ENCODE data around the gene RFLNA.

The RFLNA gene

DNA sequence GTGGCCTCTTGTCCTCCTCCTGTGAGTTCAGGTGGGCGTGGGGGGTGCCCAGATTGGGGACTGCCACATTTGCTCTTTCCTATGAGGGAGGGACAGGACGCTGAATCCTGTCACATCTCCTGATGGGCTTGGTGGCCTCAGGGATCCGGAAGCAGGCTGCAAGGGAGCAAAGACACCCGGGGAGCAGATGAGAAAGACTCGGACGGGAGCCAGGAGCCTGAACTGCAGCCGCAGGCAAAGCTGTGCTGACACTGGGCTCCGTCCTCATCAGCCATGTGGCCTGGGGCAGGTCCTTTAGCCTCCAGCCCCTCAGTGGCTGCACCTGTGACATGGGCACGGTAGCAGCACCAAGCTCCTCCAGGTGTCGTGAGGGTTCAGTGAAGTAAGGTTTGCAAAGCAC is 40.8 kb upstream of the RFLNA start:
- TF ChIP-seq EP300 (IDR thresholded peaks at IDR 0.05; ENCODE audit: borderline replicate concordance) (no peak), RAD21 (IDR thresholded peaks at IDR 0.05; ENCODE audit: low read depth) (no peak), FOXM1 (IDR thresholded peaks at IDR 0.05; ENCODE audit: borderline replicate concordance, low read depth) (no peak), TEAD4 (IDR thresholded peaks at IDR 0.05) (no peak), CREB1 (IDR thresholded peaks at IDR 0.05; ENCODE audit: low read depth) (no peak), EGR1 (IDR thresholded peaks at IDR 0.05) (no peak), NFIC (IDR thresholded peaks at IDR 0.05) (no peak), ZBTB7A (IDR thresholded peaks at IDR 0.05; ENCODE audit: low read depth) (no peak), CEBPB (IDR thresholded peaks at IDR 0.05) (no peak), TCF12 (IDR thresholded peaks at IDR 0.05; ENCODE audit: low read depth) (no peak), YY1 (IDR thresholded peaks at IDR 0.05; ENCODE audit: low read depth) (no peak)
- TF ChIP-seq, protein P1, sequence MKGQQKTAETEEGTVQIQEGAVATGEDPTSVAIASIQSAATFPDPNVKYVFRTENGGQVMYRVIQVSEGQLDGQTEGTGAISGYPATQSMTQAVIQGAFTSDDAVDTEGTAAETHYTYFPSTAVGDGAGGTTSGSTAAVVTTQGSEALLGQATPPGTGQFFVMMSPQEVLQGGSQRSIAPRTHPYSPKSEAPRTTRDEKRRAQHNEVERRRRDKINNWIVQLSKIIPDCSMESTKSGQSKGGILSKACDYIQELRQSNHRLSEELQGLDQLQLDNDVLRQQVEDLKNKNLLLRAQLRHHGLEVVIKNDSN (IDR thresholded peaks at IDR 0.05) = no peak
- TF ChIP-seq, protein P2, sequence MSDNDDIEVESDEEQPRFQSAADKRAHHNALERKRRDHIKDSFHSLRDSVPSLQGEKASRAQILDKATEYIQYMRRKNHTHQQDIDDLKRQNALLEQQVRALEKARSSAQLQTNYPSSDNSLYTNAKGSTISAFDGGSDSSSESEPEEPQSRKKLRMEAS (IDR thresholded peaks at IDR 0.05) = no peak
- TF ChIP-seq, protein P3, sequence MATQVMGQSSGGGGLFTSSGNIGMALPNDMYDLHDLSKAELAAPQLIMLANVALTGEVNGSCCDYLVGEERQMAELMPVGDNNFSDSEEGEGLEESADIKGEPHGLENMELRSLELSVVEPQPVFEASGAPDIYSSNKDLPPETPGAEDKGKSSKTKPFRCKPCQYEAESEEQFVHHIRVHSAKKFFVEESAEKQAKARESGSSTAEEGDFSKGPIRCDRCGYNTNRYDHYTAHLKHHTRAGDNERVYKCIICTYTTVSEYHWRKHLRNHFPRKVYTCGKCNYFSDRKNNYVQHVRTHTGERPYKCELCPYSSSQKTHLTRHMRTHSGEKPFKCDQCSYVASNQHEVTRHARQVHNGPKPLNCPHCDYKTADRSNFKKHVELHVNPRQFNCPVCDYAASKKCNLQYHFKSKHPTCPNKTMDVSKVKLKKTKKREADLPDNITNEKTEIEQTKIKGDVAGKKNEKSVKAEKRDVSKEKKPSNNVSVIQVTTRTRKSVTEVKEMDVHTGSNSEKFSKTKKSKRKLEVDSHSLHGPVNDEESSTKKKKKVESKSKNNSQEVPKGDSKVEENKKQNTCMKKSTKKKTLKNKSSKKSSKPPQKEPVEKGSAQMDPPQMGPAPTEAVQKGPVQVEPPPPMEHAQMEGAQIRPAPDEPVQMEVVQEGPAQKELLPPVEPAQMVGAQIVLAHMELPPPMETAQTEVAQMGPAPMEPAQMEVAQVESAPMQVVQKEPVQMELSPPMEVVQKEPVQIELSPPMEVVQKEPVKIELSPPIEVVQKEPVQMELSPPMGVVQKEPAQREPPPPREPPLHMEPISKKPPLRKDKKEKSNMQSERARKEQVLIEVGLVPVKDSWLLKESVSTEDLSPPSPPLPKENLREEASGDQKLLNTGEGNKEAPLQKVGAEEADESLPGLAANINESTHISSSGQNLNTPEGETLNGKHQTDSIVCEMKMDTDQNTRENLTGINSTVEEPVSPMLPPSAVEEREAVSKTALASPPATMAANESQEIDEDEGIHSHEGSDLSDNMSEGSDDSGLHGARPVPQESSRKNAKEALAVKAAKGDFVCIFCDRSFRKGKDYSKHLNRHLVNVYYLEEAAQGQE (IDR thresholded peaks at IDR 0.05; ENCODE audit: low read depth) = no peak

GRCh38 chr12:124259154-124260066 is 35.5 kb upstream of the RFLNA start:
- TF ChIP-seq, protein P1 (IDR thresholded peaks at IDR 0.05) = no peak
- TF ChIP-seq TAF1 (IDR thresholded peaks at IDR 0.05; ENCODE audit: low read depth) = no peak
- no peak for TF ChIP-seq NFIC (IDR thresholded peaks at IDR 0.05)
- TF ChIP-seq TCF12 (IDR thresholded peaks at IDR 0.05; ENCODE audit: low read depth) = no peak
- no peak for TF ChIP-seq YY1 (IDR thresholded peaks at IDR 0.05; ENCODE audit: low read depth)
- no peak for TF ChIP-seq EGR1 (IDR thresholded peaks at IDR 0.05)
- TF ChIP-seq, protein P3 (IDR thresholded peaks at IDR 0.05; ENCODE audit: low read depth) = no peak
- TF ChIP-seq CEBPB (IDR thresholded peaks at IDR 0.05) = no peak
- TF ChIP-seq CREB1 (IDR thresholded peaks at IDR 0.05; ENCODE audit: low read depth) = no peak
- TF ChIP-seq RAD21 (IDR thresholded peaks at IDR 0.05; ENCODE audit: low read depth) = no peak
- TF ChIP-seq FOXM1 (IDR thresholded peaks at IDR 0.05; ENCODE audit: borderline replicate concordance, low read depth) = no peak
- no peak for TF ChIP-seq TEAD4 (IDR thresholded peaks at IDR 0.05)
- TF ChIP-seq, protein P2 (IDR thresholded peaks at IDR 0.05) = no peak
- no peak for TF ChIP-seq ZBTB7A (IDR thresholded peaks at IDR 0.05; ENCODE audit: low read depth)
- TF ChIP-seq EP300 (IDR thresholded peaks at IDR 0.05; ENCODE audit: borderline replicate concordance) = no peak

DNA sequence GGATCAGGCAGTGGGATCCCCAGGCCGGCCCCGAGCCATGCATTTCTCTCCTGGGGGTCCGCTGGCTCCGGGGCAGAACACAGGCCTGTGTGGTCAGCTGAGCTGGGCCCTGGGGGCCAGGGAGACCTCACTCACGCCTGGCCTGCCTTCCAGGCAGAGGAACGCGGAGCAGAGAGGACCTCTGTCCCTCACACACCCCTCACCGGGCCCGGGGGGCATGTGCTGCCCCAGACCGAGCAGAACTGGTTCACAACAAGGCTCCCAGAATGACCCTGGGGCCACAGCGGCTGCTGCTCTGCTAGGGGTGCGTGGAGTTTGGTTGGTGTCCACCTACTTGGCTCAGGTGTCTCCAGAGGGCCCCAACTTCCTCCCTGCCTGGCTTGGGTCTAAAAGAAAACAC is 33.0 kb upstream of the RFLNA start:
- no peak for TF ChIP-seq EGR1 (IDR thresholded peaks at IDR 0.05)
- TF ChIP-seq ZBTB7A (IDR thresholded peaks at IDR 0.05; ENCODE audit: low read depth) = no peak
- TF ChIP-seq, protein P3 (IDR thresholded peaks at IDR 0.05; ENCODE audit: low read depth) = no peak
- no peak for TF ChIP-seq CREB1 (IDR thresholded peaks at IDR 0.05; ENCODE audit: low read depth)
- TF ChIP-seq CEBPB (IDR thresholded peaks at IDR 0.05) = no peak
- TF ChIP-seq RAD21 (IDR thresholded peaks at IDR 0.05; ENCODE audit: low read depth) = no peak
- TF ChIP-seq TCF12 (IDR thresholded peaks at IDR 0.05; ENCODE audit: low read depth) = no peak
- TF ChIP-seq TEAD4 (IDR thresholded peaks at IDR 0.05) = no peak
- TF ChIP-seq NFIC (IDR thresholded peaks at IDR 0.05) = no peak
- TF ChIP-seq, protein P2 (IDR thresholded peaks at IDR 0.05) = no peak
- TF ChIP-seq, protein P1 (IDR thresholded peaks at IDR 0.05) = no peak
- TF ChIP-seq YY1 (IDR thresholded peaks at IDR 0.05; ENCODE audit: low read depth) = no peak
- TF ChIP-seq EP300 (IDR thresholded peaks at IDR 0.05; ENCODE audit: borderline replicate concordance) = no peak
- TF ChIP-seq FOXM1 (IDR thresholded peaks at IDR 0.05; ENCODE audit: borderline replicate concordance, low read depth) = no peak
- no peak for TF ChIP-seq TAF1 (IDR thresholded peaks at IDR 0.05; ENCODE audit: low read depth)

All from Ishikawa (cell line).